HL-60 (cell line): ENCODE data around the gene KLF15.

Source experiments
- DNase-seq, 2 experiments: peaks; one replicate each; pipeline ENCODE4 v3.0.0-alpha.2; 2010 to 2020; ENCODE audit warnings: low read depth in 1 of 2, low spot score in 1 of 2
- H3K27ac ChIP-seq: fragments of 250-450 bp; sonication (Bioruptor Pico); replicated peaks from 2 replicates; pipeline ENCODE4 v1.5.1; 2020; ENCODE audit warnings: mild to moderate bottlenecking, moderate library complexity
- H3K27me3 ChIP-seq: fragments of 250-450 bp; sonication (Bioruptor Pico); 2 replicates; pipeline ENCODE4 v1.5.1; 2021; ENCODE audit warnings: mild to moderate bottlenecking, moderate library complexity; ENCODE audit not compliant: insufficient read depth, poor library complexity, severe bottlenecking
- H3K4me3 ChIP-seq: replicated peaks from 2 replicates; pipeline ENCODE4 v1.5.1; 2011; ENCODE audit warnings: mild to moderate bottlenecking, control low read depth, low read length; ENCODE audit not compliant: insufficient read depth
- GABPA ChIP-seq: IDR thresholded peaks from 2 replicates; pipeline ENCODE4 v1.6.1; 2012; ENCODE audit warnings: low read depth
- POLR2AphosphoS5 ChIP-seq: IDR thresholded peaks from 2 replicates; pipeline ENCODE4 v1.6.1; 2012; ENCODE audit warnings: low read depth
- SPI1 ChIP-seq: IDR thresholded peaks from 2 replicates; pipeline ENCODE4 v1.6.1; 2012; ENCODE audit warnings: low read depth, mild to moderate bottlenecking, borderline replicate concordance
- TF ChIP-seq, protein P1 (sequence below): IDR thresholded peaks from one replicate; pipeline ENCODE4 v1.5.1; 2011; ENCODE audit warnings: low read length, control low read depth, inconsistent platforms; ENCODE audit not compliant: insufficient read depth
- TF ChIP-seq, protein P2 (sequence below): IDR thresholded peaks from 2 replicates; pipeline ENCODE4 v1.6.1; 2012; ENCODE audit warnings: low read depth; ENCODE audit not compliant: insufficient replicate concordance

The KLF15 gene

GRCh38 chr3:126349611-126350501 is 7.4 kb downstream of the KLF15 start:
- TF ChIP-seq GABPA, result no peak
- no peak for TF ChIP-seq POLR2AphosphoS5
- TF ChIP-seq, protein P1, sequence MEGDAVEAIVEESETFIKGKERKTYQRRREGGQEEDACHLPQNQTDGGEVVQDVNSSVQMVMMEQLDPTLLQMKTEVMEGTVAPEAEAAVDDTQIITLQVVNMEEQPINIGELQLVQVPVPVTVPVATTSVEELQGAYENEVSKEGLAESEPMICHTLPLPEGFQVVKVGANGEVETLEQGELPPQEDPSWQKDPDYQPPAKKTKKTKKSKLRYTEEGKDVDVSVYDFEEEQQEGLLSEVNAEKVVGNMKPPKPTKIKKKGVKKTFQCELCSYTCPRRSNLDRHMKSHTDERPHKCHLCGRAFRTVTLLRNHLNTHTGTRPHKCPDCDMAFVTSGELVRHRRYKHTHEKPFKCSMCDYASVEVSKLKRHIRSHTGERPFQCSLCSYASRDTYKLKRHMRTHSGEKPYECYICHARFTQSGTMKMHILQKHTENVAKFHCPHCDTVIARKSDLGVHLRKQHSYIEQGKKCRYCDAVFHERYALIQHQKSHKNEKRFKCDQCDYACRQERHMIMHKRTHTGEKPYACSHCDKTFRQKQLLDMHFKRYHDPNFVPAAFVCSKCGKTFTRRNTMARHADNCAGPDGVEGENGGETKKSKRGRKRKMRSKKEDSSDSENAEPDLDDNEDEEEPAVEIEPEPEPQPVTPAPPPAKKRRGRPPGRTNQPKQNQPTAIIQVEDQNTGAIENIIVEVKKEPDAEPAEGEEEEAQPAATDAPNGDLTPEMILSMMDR, result no peak
- TF ChIP-seq SPI1, result no peak
- TF ChIP-seq, protein P2, sequence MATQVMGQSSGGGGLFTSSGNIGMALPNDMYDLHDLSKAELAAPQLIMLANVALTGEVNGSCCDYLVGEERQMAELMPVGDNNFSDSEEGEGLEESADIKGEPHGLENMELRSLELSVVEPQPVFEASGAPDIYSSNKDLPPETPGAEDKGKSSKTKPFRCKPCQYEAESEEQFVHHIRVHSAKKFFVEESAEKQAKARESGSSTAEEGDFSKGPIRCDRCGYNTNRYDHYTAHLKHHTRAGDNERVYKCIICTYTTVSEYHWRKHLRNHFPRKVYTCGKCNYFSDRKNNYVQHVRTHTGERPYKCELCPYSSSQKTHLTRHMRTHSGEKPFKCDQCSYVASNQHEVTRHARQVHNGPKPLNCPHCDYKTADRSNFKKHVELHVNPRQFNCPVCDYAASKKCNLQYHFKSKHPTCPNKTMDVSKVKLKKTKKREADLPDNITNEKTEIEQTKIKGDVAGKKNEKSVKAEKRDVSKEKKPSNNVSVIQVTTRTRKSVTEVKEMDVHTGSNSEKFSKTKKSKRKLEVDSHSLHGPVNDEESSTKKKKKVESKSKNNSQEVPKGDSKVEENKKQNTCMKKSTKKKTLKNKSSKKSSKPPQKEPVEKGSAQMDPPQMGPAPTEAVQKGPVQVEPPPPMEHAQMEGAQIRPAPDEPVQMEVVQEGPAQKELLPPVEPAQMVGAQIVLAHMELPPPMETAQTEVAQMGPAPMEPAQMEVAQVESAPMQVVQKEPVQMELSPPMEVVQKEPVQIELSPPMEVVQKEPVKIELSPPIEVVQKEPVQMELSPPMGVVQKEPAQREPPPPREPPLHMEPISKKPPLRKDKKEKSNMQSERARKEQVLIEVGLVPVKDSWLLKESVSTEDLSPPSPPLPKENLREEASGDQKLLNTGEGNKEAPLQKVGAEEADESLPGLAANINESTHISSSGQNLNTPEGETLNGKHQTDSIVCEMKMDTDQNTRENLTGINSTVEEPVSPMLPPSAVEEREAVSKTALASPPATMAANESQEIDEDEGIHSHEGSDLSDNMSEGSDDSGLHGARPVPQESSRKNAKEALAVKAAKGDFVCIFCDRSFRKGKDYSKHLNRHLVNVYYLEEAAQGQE, result no peak
- no peak overlapping the region for H3K27ac ChIP-seq
- no peak overlapping the region for H3K4me3 ChIP-seq
- no peaks in the 10 kb centered on the region for H3K27me3 ChIP-seq
- DNase-seq, result no peak

GRCh38 chr3:126349071-126349470 is 8.1 kb downstream of the KLF15 start:
- TF ChIP-seq, protein P2, result no peak
- TF ChIP-seq POLR2AphosphoS5 (no peak), SPI1 (no peak), GABPA (no peak)
- TF ChIP-seq, protein P1, result no peak
- no peak for DNase-seq

DNA sequence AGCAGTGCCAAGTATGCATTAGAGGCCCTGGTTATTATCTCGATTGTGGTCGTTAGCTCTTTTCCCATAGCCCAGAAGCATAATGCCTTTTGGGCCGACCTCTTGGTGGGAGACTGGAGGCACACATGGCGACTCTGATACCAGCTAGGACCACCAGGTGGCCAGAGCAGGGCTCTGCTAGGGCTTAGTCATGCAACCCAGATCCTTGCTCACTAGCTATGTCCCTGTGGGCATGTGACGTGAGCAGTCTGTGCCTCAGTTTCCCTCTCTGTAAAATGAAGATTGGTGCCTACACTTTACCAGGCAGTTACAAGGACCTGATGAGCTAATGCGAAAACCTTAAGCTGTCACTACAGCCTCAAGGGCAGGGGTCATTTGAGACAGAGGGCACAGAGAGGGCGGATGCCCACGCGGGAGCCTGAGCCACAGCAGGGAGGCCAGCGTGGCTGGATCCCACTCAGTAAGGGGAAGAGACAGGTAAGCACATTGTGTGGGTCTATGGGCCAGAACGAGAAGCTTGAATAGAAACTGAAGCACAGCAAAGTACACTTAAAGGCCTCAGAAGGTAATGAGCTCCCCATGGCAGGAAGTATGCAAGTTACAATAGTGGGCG is 8.8 kb downstream of the KLF15 start:
- H3K4me3 ChIP-seq, result no peak overlapping the region
- DNase-seq, result no peak
- no peaks in the 10 kb centered on the region for H3K27me3 ChIP-seq
- TF ChIP-seq POLR2AphosphoS5 (no peak), SPI1 (no peak), GABPA (no peak)
- TF ChIP-seq, protein P2, result no peak
- TF ChIP-seq, protein P1, result no peak
- no peak overlapping the region for H3K27ac ChIP-seq

More at GRCh38 chr3:126349071-126349470, 8.1 kb downstream of the KLF15 start:
- Histone ChIP-seq H3K27me3 (no peaks in the 10 kb centered on the region), H3K27ac (no peak overlapping the region), H3K4me3 (no peak overlapping the region)
